Measurements from ENCODE around the gene PTPN4. TPM values are rescaled to one million over a fixed set of nuclear protein-coding genes. Genes with fewer than 3 reads are reported as not detected.
A peak's percentile ranks its signal among the peaks of the same experiment; 100 is the strongest.

Gene PTPN4
- total and polyA plus RNA-seq, 2 of the 8 experiments (the other 6 are each of a cell fraction or from before 2014, with no cell fraction given) = 28.5 to 105 TPM

GRCh38 chr2:119981896-119982295 lies 222.2 kb downstream of the PTPN4 start:
- POLR2A ChIA-PET (ENCODE audit: partially characterized antibody) = no interaction called here
- H3K9ac ChIP-seq (replicated peaks in 1 of 4; ENCODE audit: extremely low read depth in 1 of 4, low read depth in 3 of 4, low read length in 3 of 4) = no peak overlapping the region
- no peak overlapping the region for H4K91ac ChIP-seq (replicated peaks; ENCODE audit: insufficient read length, low read length)
- H3K23ac ChIP-seq (ENCODE audit: insufficient read length) = no peak overlapping the region
- no peak overlapping the region for H3K56ac ChIP-seq (replicated peaks; ENCODE audit: insufficient read length, low read depth, low read length)
- H3K14ac ChIP-seq (ENCODE audit: insufficient read length) = no peak overlapping the region
- no peak overlapping the region for H2BK20ac ChIP-seq (ENCODE audit: low read length)
- no peaks in the 10 kb centered on the region for H3K79me1 ChIP-seq (ENCODE audit: low read depth, low read length)
- DNase-seq (ENCODE audit: low read depth in 1 of 2, low spot score in 2 of 2) = no peak
- no peak overlapping the region for H3K18ac ChIP-seq (ENCODE audit: extremely low read depth, low read length)
- no peak overlapping the region for H2BK15ac ChIP-seq (ENCODE audit: low read length)
- no peak overlapping the region for H2AK5ac ChIP-seq (ENCODE audit: low read depth, low read length)
- no peaks in the 10 kb centered on the region for H3K4me1 ChIP-seq (replicated peaks in 1 of 4; ENCODE audit: control insufficient read depth in 3 of 4, insufficient read depth in 4 of 4, low read length in 3 of 4)
- H3K9me3 ChIP-seq (ENCODE audit: insufficient read depth in 2 of 2, low read depth in 1 of 2, low read length in 1 of 2) = no peaks in the 10 kb centered on the region
- FAIRE-seq = peak; percentile 13
- no peak overlapping the region for H2BK12ac ChIP-seq (ENCODE audit: low read depth, low read length)
- no peak overlapping the region for H2BK120ac ChIP-seq (replicated peaks; ENCODE audit: low read depth, low read length)
- H2AFZ ChIP-seq (ENCODE audit: low read length) = no peak overlapping the region
- H4K5ac ChIP-seq (ENCODE audit: insufficient read length, low read depth, low read length) = no peak overlapping the region
- H3K4ac ChIP-seq (replicated peaks; ENCODE audit: insufficient read length, low read depth, low read length) = no peak overlapping the region
- H4K8ac ChIP-seq (ENCODE audit: extremely low read depth, insufficient read depth, low read length) = no peak overlapping the region
- H3K79me2 ChIP-seq (ENCODE audit: control insufficient read depth in 1 of 2, insufficient read depth in 2 of 2, low read length in 2 of 2) = no peaks in the 10 kb centered on the region
- no peak overlapping the region for H3K4me3 ChIP-seq (ENCODE audit: extremely low read depth in 1 of 4, insufficient read depth in 2 of 4, low read depth in 3 of 4, low read length in 4 of 4)
- no peaks in the 10 kb centered on the region for H3K23me2 ChIP-seq (ENCODE audit: low read depth, low read length)
- H3K27ac ChIP-seq (ENCODE audit: low read depth, low read length) = no peak overlapping the region
- H3K27me3 ChIP-seq (replicated peaks in 1 of 4; ENCODE audit: control insufficient read depth in 3 of 4, extremely low read depth in 1 of 4, insufficient read depth in 3 of 4, low read length in 3 of 4) = no peaks in the 10 kb centered on the region
- H2BK5ac ChIP-seq (ENCODE audit: low read depth, low read length) = no peak overlapping the region
- TF ChIP-seq ASH2L (IDR thresholded peaks at IDR 0.05; ENCODE audit: low read length) (no peak), CBX8 (IDR thresholded peaks at IDR 0.05; ENCODE audit: borderline replicate concordance, low read depth, low read length) (no peak)
- CTCF ChIA-PET (ENCODE audit: partially characterized antibody) = no interaction called here
- H3K36me3 ChIP-seq (ENCODE audit: control insufficient read depth in 2 of 4, insufficient read depth in 4 of 4, low read length in 3 of 4) = peaks cover 2 to 13% (median 8%) of the 10 kb centered on the region in 4 experiments; a peak in 4 of 8 replicates
- H3K4me2 ChIP-seq (ENCODE audit: insufficient read depth in 1 of 2, low read depth in 2 of 2, low read length in 2 of 2) = no peak overlapping the region
- H4K20me1 ChIP-seq (replicated peaks in 1 of 2; ENCODE audit: control insufficient read depth in 1 of 2, insufficient read depth in 2 of 2, low read length in 2 of 2) = no peaks in the 10 kb centered on the region

All from H1 (cell line).